C4-2B (cell line): ENCODE results near the gene TNS2.

Source experiments
- CTCF ChIP-seq: fragments of 450-650 bp; conservative IDR thresholded peaks from 2 replicates; pipeline ENCODE4 v1.5.1; 2017; ENCODE audit warnings: mild to moderate bottlenecking
- ZFX ChIP-seq: fragments of 450-650 bp; IDR thresholded peaks from 2 replicates; pipeline ENCODE4 v1.6.1; 2017

- TF ChIP-seq CTCF (no peak), ZFX (no peak)
Observed at GRCh38 chr12:53057816-53058500, 8.1 kb downstream of the TNS2 start.
